Measurements from ENCODE around the gene OPN4.
A peak's percentile ranks its signal among the peaks of the same experiment; 100 is the strongest.

The OPN4 gene

GRCh38 chr10:86699541-86699940 is 45.2 kb downstream of the OPN4 start:
- DNase-seq (ENCODE audit: low read depth in 2 of 2), result no peak

- DNase-seq (ENCODE audit: low read depth in 2 of 2), result no peak
Observed at GRCh38 chr10:86699991-86700840, 45.9 kb downstream of the OPN4 start.

- no peak for DNase-seq (ENCODE audit: low read depth in 2 of 2)
Observed at GRCh38 chr10:86700851-86701617, 46.7 kb downstream of the OPN4 start.

- no peak for DNase-seq (ENCODE audit: low read depth in 2 of 2)
Observed at GRCh38 chr10:86703176-86703575, 48.8 kb downstream of the OPN4 start.

GRCh38 chr10:86705139-86705538 is 50.8 kb downstream of the OPN4 start:
- DNase-seq (ENCODE audit: low read depth in 2 of 2), result no peak

- no peak for DNase-seq (ENCODE audit: low read depth in 2 of 2)
Observed at GRCh38 chr10:86705905-86706304, 51.6 kb downstream of the OPN4 start.

- no peak for DNase-seq (ENCODE audit: low read depth in 2 of 2)
Observed at GRCh38 chr10:86706401-86706841, 52.1 kb downstream of the OPN4 start.

GRCh38 chr10:86706977-86707376 is 52.6 kb downstream of the OPN4 start:
- no peak for DNase-seq (ENCODE audit: low read depth in 2 of 2)

- DNase-seq (ENCODE audit: low read depth in 2 of 2), result no peak
Observed at GRCh38 chr10:86707505-86707904, 53.2 kb downstream of the OPN4 start.

GRCh38 chr10:86708068-86708782 is 53.9 kb downstream of the OPN4 start:
- DNase-seq (ENCODE audit: low read depth in 2 of 2), result no peak

- no peak for DNase-seq (ENCODE audit: low read depth in 2 of 2)
Observed at GRCh38 chr10:86708783-86709380, 54.5 kb downstream of the OPN4 start.

- DNase-seq (ENCODE audit: low read depth in 2 of 2), result no peak
Observed at GRCh38 chr10:86709396-86710185, 55.2 kb downstream of the OPN4 start.

- DNase-seq (ENCODE audit: low read depth in 2 of 2), result peak; percentile 73 to 79
Observed at GRCh38 chr10:86710987-86711512, 56.7 kb downstream of the OPN4 start.

- DNase-seq (ENCODE audit: low read depth in 2 of 2), result peak; percentile 39 to 40
Observed at GRCh38 chr10:86711513-86712316, 57.4 kb downstream of the OPN4 start.

- no peak for DNase-seq (ENCODE audit: low read depth in 2 of 2)
Observed at GRCh38 chr10:86712317-86712707, 58.0 kb downstream of the OPN4 start.

GRCh38 chr10:86715156-86715795 is 60.9 kb downstream of the OPN4 start:
- no peak for DNase-seq (ENCODE audit: low read depth in 2 of 2)

- DNase-seq (ENCODE audit: low read depth in 2 of 2), result no peak
Observed at GRCh38 chr10:86715836-86716235, 61.5 kb downstream of the OPN4 start.
